K562 (cell line): ENCODE measurements around the gene PPT2. TPM values are rescaled to one million over a fixed set of nuclear protein-coding genes. Genes with fewer than 3 reads are reported as not detected.

ENCODE experiments used
- ADNP ChIP-seq: fragments of 200-800 bp; sonication (Bioruptor generic); IDR thresholded peaks from 2 replicates; pipeline ENCODE4 v1.6.1; 2016; ENCODE audit warnings: missing genetic modification characterization, missing compliant biosample characterization
- ASH1L ChIP-seq: fragments of 450-650 bp; IDR thresholded peaks from 2 replicates; pipeline ENCODE4 v1.6.1; 2018; ENCODE audit warnings: borderline replicate concordance, mild to moderate bottlenecking, low read depth; ENCODE audit not compliant: partially characterized antibody
- ATF1 ChIP-seq, 2 experiments: fragments of 450-650 bp in 1 of 2; IDR thresholded peaks; 2 replicates each; pipeline ENCODE4 v1.6.1; 2016; ENCODE audit warnings: missing compliant biosample characterization in 1 of 2, missing genetic modification characterization in 1 of 2
- CBX1 ChIP-seq: sonication (generic); IDR thresholded peaks from 2 replicates; pipeline ENCODE4 v1.6.1; 2016; ENCODE audit warnings: antibody characterized with exemption, low read depth, mild to moderate bottlenecking
- CREM ChIP-seq: IDR thresholded peaks from 2 replicates; pipeline ENCODE4 v1.6.1; 2014; ENCODE audit warnings: antibody characterized with exemption, low read depth
- DIDO1 ChIP-seq: fragments of 450-650 bp; IDR thresholded peaks from 2 replicates; pipeline ENCODE4 v1.6.1; 2016; ENCODE audit warnings: low read depth, missing biosample characterization, missing genetic modification characterization
- FOXA3 ChIP-seq, 2 experiments: fragments of 450-650 bp in 1 of 2; sonication (generic) in 1 of 2; formaldehyde crosslinking; IDR thresholded peaks in 1 of 2; conservative IDR thresholded peaks in 1 of 2; 2 replicates each; pipeline versions ENCODE4 v1.4.0 to v1.8.0; 2020 to 2022; ENCODE audit warnings: mild to moderate bottlenecking in 2 of 2, missing genetic modification reagents in 1 of 2
- JUND ChIP-seq, 2 experiments: IDR thresholded peaks; 2 replicates in 1 of 2; 3 replicates in 1 of 2; pipeline ENCODE4 v1.6.1; 2011; ENCODE audit warnings: borderline replicate concordance in 2 of 2, low read depth in 2 of 2, low read length in 2 of 2, improper control_type of control experiment in 1 of 2, missing biosample characterization in 1 of 2, missing genetic modification characterization in 1 of 2, missing genetic modification reagents in 1 of 2
- KLF13 ChIP-seq: fragments of 450-650 bp; IDR thresholded peaks from 2 replicates; pipeline ENCODE4 v1.6.1; 2016; ENCODE audit warnings: missing genetic modification characterization, low read depth, mild to moderate bottlenecking, missing compliant biosample characterization, moderate library complexity, borderline replicate concordance
- MBD2 ChIP-seq: sonication (generic); IDR thresholded peaks from 2 replicates; pipeline ENCODE4 v1.6.1; 2016; ENCODE audit warnings: low read depth, borderline replicate concordance
- MCM2 ChIP-seq: fragments of 450-650 bp; IDR thresholded peaks from 2 replicates; pipeline ENCODE4 v1.6.1; 2017; ENCODE audit warnings: low read depth, mild to moderate bottlenecking
- MECOM ChIP-seq: fragments of 250-450 bp; sonication (Bioruptor Pico); IDR thresholded peaks from 2 replicates; pipeline ENCODE4 v1.8.0; 2022; ENCODE audit warnings: inconsistent platforms
- NBN ChIP-seq: fragments of 450-650 bp; IDR thresholded peaks from 2 replicates; pipeline ENCODE4 v1.6.1; 2016; ENCODE audit warnings: low read depth, mild to moderate bottlenecking
- PREB ChIP-seq: sonication (generic); formaldehyde crosslinking; IDR thresholded peaks from 2 replicates; pipeline ENCODE4 v1.8.1; 2023; ENCODE audit warnings: mild to moderate bottlenecking, missing genetic modification reagents
- SAFB ChIP-seq: fragments of 200-400 bp; formaldehyde crosslinking; IDR thresholded peaks from 2 replicates; pipeline ENCODE4 v1.6.1; 2017; ENCODE audit warnings: low read depth, low read length, borderline replicate concordance
- SLC30A9 ChIP-seq: fragments of 250-450 bp; sonication (Bioruptor Pico); IDR thresholded peaks from 2 replicates; pipeline ENCODE4 v1.8.0; 2022; ENCODE audit warnings: mild to moderate bottlenecking, moderate library complexity
- SMARCC2 ChIP-seq: fragments of 450-650 bp; IDR thresholded peaks from 2 replicates; pipeline ENCODE4 v1.6.1; 2017; ENCODE audit warnings: antibody characterized with exemption, moderate library complexity, mild to moderate bottlenecking, low read depth
- TARDBP ChIP-seq: fragments of 450-650 bp; IDR thresholded peaks from 2 replicates; pipeline ENCODE4 v1.6.1; 2016
- WHSC1 ChIP-seq: IDR thresholded peaks from one replicate; pipeline ENCODE4 v1.6.1; 2012; ENCODE audit warnings: low read length, control low read depth, inconsistent platforms
- ZBTB17 ChIP-seq: fragments of 450-650 bp; formaldehyde crosslinking; IDR thresholded peaks from 2 replicates; pipeline ENCODE4 v1.4.0; 2020; ENCODE audit warnings: mild to moderate bottlenecking
- ZBTB49 ChIP-seq: sonication (generic); formaldehyde crosslinking; IDR thresholded peaks from 2 replicates; pipeline ENCODE4 v1.8.0; 2022; ENCODE audit warnings: missing genetic modification reagents, mild to moderate bottlenecking, borderline replicate concordance
- ZC3H11A ChIP-seq: IDR thresholded peaks from 2 replicates; pipeline ENCODE4 v1.6.1; 2012; ENCODE audit warnings: low read depth, low read length, improper control_type of control experiment
- ZNF217 ChIP-seq: sonication (generic); formaldehyde crosslinking; IDR thresholded peaks from 2 replicates; pipeline ENCODE4 v1.8.0; 2022; ENCODE audit warnings: mild to moderate bottlenecking, missing genetic modification reagents
- ZNF263 ChIP-seq: sonication (generic); formaldehyde crosslinking; IDR thresholded peaks from 2 replicates; pipeline ENCODE4 v1.8.0; 2022; ENCODE audit warnings: mild to moderate bottlenecking, missing genetic modification reagents, borderline replicate concordance
- ZNF589 ChIP-seq: fragments of 200-800 bp; sonication (Bioruptor generic); IDR thresholded peaks from 2 replicates; pipeline ENCODE4 v1.6.1; 2016; ENCODE audit warnings: low read depth, missing genetic modification characterization, missing compliant biosample characterization
- ZNF76 ChIP-seq: fragments of 250-450 bp; sonication (Bioruptor Pico); IDR thresholded peaks from 2 replicates; pipeline ENCODE4 v1.4.0; 2020; ENCODE audit warnings: mild to moderate bottlenecking, moderate library complexity, borderline replicate concordance
- ZNF778 ChIP-seq: fragments of 450-650 bp; formaldehyde crosslinking; IDR thresholded peaks from 2 replicates; pipeline ENCODE4 v1.4.0; 2020; ENCODE audit warnings: mild to moderate bottlenecking, moderate library complexity
- polyA plus RNA-seq, 8 experiments: library from polyadenylated mRNA; depleted of rRNA in 4 of 8; stranded (reverse) in 5 of 8; unstranded in 3 of 8; fragments of >200 nt; fragmentation: Nextera tagmentation in 2 of 8; fragmentation: Illumina TruSeq in 1 of 8; extraction: Ambion mirVana in 2 of 8; extraction: Trizol in 1 of 8; gene quantifications; 2 replicates each; pipeline versions ENCODE4 v1.2.1 to v1.2.3, GENCODE V29; 2011 to 2014; ENCODE audit warnings: inconsistent platforms in 1 of 8, missing spikeins in 1 of 8
- total RNA-seq, 7 experiments: library from RNA; depleted of rRNA in 6 of 7; stranded (reverse); fragments of >200 nt in 6 of 7; fragmentation: Illumina TruSeq in 2 of 7; extraction: Trizol in 2 of 7; gene quantifications; 2 replicates each; pipeline versions ENCODE4 v1.2.1 to v1.2.3, GENCODE V29; 2011 to 2021; ENCODE audit warnings: low replicate concordance in 1 of 7

The PPT2 gene
- total and polyA plus RNA-seq, 9 of the 15 experiments (the other 6 are each of a cell fraction or from before 2014, with no cell fraction given) = 27.4 to 98.8 (median 69.9) TPM

GRCh38 chr6:32177788-32178546, 24.0 kb downstream of the PPT2 start, which contains the start of gene RNF5 (continued):
- TF ChIP-seq KLF13 (tag) = no peak
- TF ChIP-seq SMARCC2 = no peak
- no peak for TF ChIP-seq ZC3H11A
- TF ChIP-seq ZNF778 (CRISPR knock-in tag) = no peak
- no peak for TF ChIP-seq ZNF217
- TF ChIP-seq MCM2 = no peak
- no peak for TF ChIP-seq ZNF76 (CRISPR knock-in tag)
- TF ChIP-seq ZBTB17 (CRISPR knock-in tag) = no peak; the same call in 1 of the 2 replicates
- peak; percentile 93 for TF ChIP-seq CREM
- TF ChIP-seq PREB (CRISPR knock-in tag) = no peak
- TF ChIP-seq ASH1L = peak; percentile 98
- no peak for TF ChIP-seq SLC30A9 (CRISPR knock-in tag)
- no peak for TF ChIP-seq ZBTB49 (CRISPR knock-in tag)
- no peak for TF ChIP-seq ZNF263 (CRISPR knock-in tag)
- TF ChIP-seq MBD2 = peak; percentile 99
- no peak for TF ChIP-seq WHSC1
- 0 out of 2 replicates have a peak, but pooled peaks have one; percentile 10 for TF ChIP-seq DIDO1
- TF ChIP-seq FOXA3 (CRISPR knock-in tag; conservative IDR thresholded peaks at IDR 0.05 in 1 of 2, IDR thresholded peaks at IDR 0.05 in 1 of 2) = no peak
- TF ChIP-seq ATF1 (CRISPR knock-in tag; IDR thresholded peaks at IDR 0.05) = no peak
- TF ChIP-seq ATF1 (tag; IDR thresholded peaks at IDR 0.05) = peak; percentile 94
- no peak for TF ChIP-seq CBX1
- TF ChIP-seq TARDBP = no peak
- no peak for TF ChIP-seq SAFB
- peak; percentile 36 for TF ChIP-seq JUND (IDR thresholded peaks at IDR 0.05; ENCODE audit: borderline replicate concordance, low read depth, low read length)
- TF ChIP-seq JUND (tag; IDR thresholded peaks at IDR 0.05; ENCODE audit: borderline replicate concordance, low read depth, low read length) = no peak
- TF ChIP-seq NBN = no peak
- no peak for TF ChIP-seq MECOM
- TF ChIP-seq ZNF589 (CRISPR knock-in tag) = peak; percentile 14; the same call in 1 of the 2 replicates
- TF ChIP-seq ADNP = no peak
